Skin epidermis (tissue), 12 donors: ENCODE results near the gene LCTL.
A peak's percentile ranks its signal among the peaks of the same experiment; 100 is the strongest.
"Not testable (repeated sequence)": the region's sequence is repeated elsewhere in the genome, so short reads cannot be mapped to it uniquely, and the experiment has no call there.

Experiments
- H3K27ac ChIP-seq, 21 experiments: fragments of 200-600 bp; sonication (generic) in 11 of 21; one replicate each; pipeline ENCODE4 v1.5.0; 2020; ENCODE audit warnings: mild to moderate bottlenecking in 3 of 21, inconsistent platforms in 2 of 21, moderate library complexity in 2 of 21
- H3K4me3 ChIP-seq, 7 experiments: fragments of 200-600 bp; sonication (generic) in 2 of 7; one replicate each; pipeline ENCODE4 v1.5.0; 2020; ENCODE audit warnings: inconsistent platforms in 2 of 7, mild to moderate bottlenecking in 2 of 7, moderate library complexity in 1 of 7

Gene LCTL

GRCh38 chr15:66592505-66593218 is 26.9 kb upstream of the LCTL start:
- Histone ChIP-seq H3K27ac (no peak overlapping the region), H3K4me3 (no peak overlapping the region)

GRCh38 chr15:66591322-66591862 is 25.6 kb upstream of the LCTL start:
- no peak overlapping the region for H3K27ac ChIP-seq
- H3K4me3 ChIP-seq, result no peak overlapping the region

- Histone ChIP-seq H3K27ac (no peak overlapping the region), H3K4me3 (no peak overlapping the region)
Observed at GRCh38 chr15:66590435-66590834, 24.6 kb upstream of the LCTL start.

GRCh38 chr15:66589429-66589828 is 23.6 kb upstream of the LCTL start:
- not testable (repeated sequence) for H3K27ac ChIP-seq, H3K4me3 ChIP-seq

- H3K27ac ChIP-seq, result no peak overlapping the region
- H3K4me3 ChIP-seq, result no peak overlapping the region
Observed at GRCh38 chr15:66588971-66589370, 23.2 kb upstream of the LCTL start.

- no peak overlapping the region for H3K4me3 ChIP-seq
- no peak overlapping the region for H3K27ac ChIP-seq
Observed at GRCh38 chr15:66588537-66588936, 22.7 kb upstream of the LCTL start.

GRCh38 chr15:66587749-66588148 is 22.0 kb upstream of the LCTL start:
- Histone ChIP-seq H3K4me3 (no peak overlapping the region), H3K27ac (no peak overlapping the region)

GRCh38 chr15:66587020-66587419 is 21.2 kb upstream of the LCTL start:
- Histone ChIP-seq H3K4me3 (no peak overlapping the region), H3K27ac (no peak overlapping the region)

GRCh38 chr15:66586155-66586976 is 20.6 kb upstream of the LCTL start:
- Histone ChIP-seq H3K27ac (no peak overlapping the region), H3K4me3 (peak overlapping the region in 1 of 7 experiments; percentile 2)

- Histone ChIP-seq H3K27ac (no peak overlapping the region), H3K4me3 (no peak overlapping the region)
Observed at GRCh38 chr15:66581972-66582537, 16.3 kb upstream of the LCTL start.

GRCh38 chr15:66580643-66581042 is 14.8 kb upstream of the LCTL start:
- no peak overlapping the region for H3K27ac ChIP-seq

GRCh38 chr15:66578286-66578875 is 12.6 kb upstream of the LCTL start:
- Histone ChIP-seq H3K27ac (no peak overlapping the region), H3K4me3 (no peak overlapping the region)

More at GRCh38 chr15:66580643-66581042, 14.8 kb upstream of the LCTL start:
- no peak overlapping the region for H3K4me3 ChIP-seq

- Histone ChIP-seq H3K27ac (peak overlapping the region in 5 of 21 experiments; percentile 6 to 57 (median 21)), H3K4me3 (no peak overlapping the region)
Observed at GRCh38 chr15:66574596-66574950, 8.8 kb upstream of the LCTL start.

GRCh38 chr15:66573719-66574595 is 8.2 kb upstream of the LCTL start:
- no peak overlapping the region for H3K4me3 ChIP-seq
- H3K27ac ChIP-seq, result peak overlapping the region in 9 of 21 experiments; percentile 6 to 70 (median 52)

- Histone ChIP-seq H3K27ac (peak overlapping the region in 10 of 21 experiments; percentile 11 to 70 (median 51)), H3K4me3 (no peak overlapping the region)
Observed at GRCh38 chr15:66573348-66573718, 7.5 kb upstream of the LCTL start.

- Histone ChIP-seq H3K4me3 (no peak overlapping the region), H3K27ac (no peak overlapping the region)
Observed at GRCh38 chr15:66572146-66572545, 6.3 kb upstream of the LCTL start.

- no peak overlapping the region for H3K4me3 ChIP-seq
- no peak overlapping the region for H3K27ac ChIP-seq
Observed at GRCh38 chr15:66570842-66571478, 5.2 kb upstream of the LCTL start.

- Histone ChIP-seq H3K4me3 (no peak overlapping the region), H3K27ac (no peak overlapping the region)
Observed at GRCh38 chr15:66570327-66570726, 4.5 kb upstream of the LCTL start.
